MM.1S (cell line): ENCODE measurements around the gene DDTL.

Experiments
- DNase-seq: peaks from one replicate; pipeline ENCODE4 v3.0.0-alpha.2; 2015
- H2AFZ ChIP-seq: fragments of 300-600 bp; sonication (generic); 2 replicates; pipeline ENCODE4 v1.6.0; 2016; ENCODE audit warnings: antibody characterized with exemption, low read length
- H3F3A ChIP-seq: fragments of 300-600 bp; sonication (generic); 2 replicates; pipeline ENCODE4 v1.6.1; 2016; ENCODE audit warnings: mild to moderate bottlenecking, antibody characterized with exemption, low read length, moderate library complexity, mixed read lengths; ENCODE audit not compliant: insufficient read depth
- H3K27ac ChIP-seq: fragments of 300-600 bp; sonication (generic); 2 replicates; pipeline ENCODE4 v1.5.1; 2016; ENCODE audit warnings: mild to moderate bottlenecking, low read length
- H3K27me3 ChIP-seq: fragments of 300-600 bp; sonication (generic); replicated peaks from 2 replicates; pipeline ENCODE4 v1.6.0; 2016; ENCODE audit warnings: low read length; ENCODE audit not compliant: insufficient read depth
- H3K36me3 ChIP-seq: fragments of 300-600 bp; sonication (generic); replicated peaks from 2 replicates; pipeline ENCODE4 v1.6.1; 2016; ENCODE audit warnings: mild to moderate bottlenecking, low read length, mixed read lengths; ENCODE audit not compliant: insufficient read depth
- H3K4me1 ChIP-seq: fragments of 300-600 bp; sonication (generic); 2 replicates; pipeline ENCODE4 v1.6.1; 2016; ENCODE audit warnings: low read length, mixed read lengths
- H3K4me2 ChIP-seq: fragments of 300-600 bp; sonication (generic); 2 replicates; pipeline ENCODE4 v1.6.0; 2016; ENCODE audit warnings: low read depth, low read length
- H3K4me3 ChIP-seq: fragments of 300-600 bp; sonication (generic); 2 replicates; pipeline ENCODE4 v1.5.1; 2016; ENCODE audit warnings: low read length, mixed read lengths
- H3K79me2 ChIP-seq: fragments of 300-600 bp; sonication (generic); 2 replicates; pipeline ENCODE4 v1.6.1; 2016; ENCODE audit warnings: mixed run types, low read length, mixed read lengths
- H3K9ac ChIP-seq: fragments of 300-600 bp; sonication (generic); 2 replicates; pipeline ENCODE4 v1.6.1; 2016; ENCODE audit warnings: low read length, mixed read lengths
- H3K9me2 ChIP-seq: fragments of 300-600 bp; sonication (generic); replicated peaks from 2 replicates; pipeline ENCODE4 v1.6.1; 2016; ENCODE audit warnings: mild to moderate bottlenecking, low read length, mixed read lengths; ENCODE audit not compliant: insufficient read depth
- H3K9me3 ChIP-seq: fragments of 300-600 bp; sonication (generic); replicated peaks from 2 replicates; pipeline ENCODE4 v1.6.1; 2016; ENCODE audit warnings: mild to moderate bottlenecking, low read length, mixed read lengths; ENCODE audit not compliant: insufficient read depth
- H4K20me1 ChIP-seq: fragments of 300-600 bp; sonication (generic); 2 replicates; pipeline ENCODE4 v1.6.1; 2016; ENCODE audit warnings: mild to moderate bottlenecking, low read length, moderate library complexity, mixed read lengths; ENCODE audit not compliant: insufficient read depth
- EZH2 ChIP-seq: fragments of 300-600 bp; sonication (generic); optimal IDR thresholded peaks from 2 replicates; pipeline ENCODE3; 2017; ENCODE audit warnings: low read depth, mild to moderate bottlenecking, antibody characterized with exemption, low read length, mixed read lengths
- EZH2phosphoT487 ChIP-seq: fragments of 300-600 bp; sonication (generic); IDR thresholded peaks from 2 replicates; pipeline ENCODE4 v1.6.1; 2018; ENCODE audit warnings: antibody characterized with exemption, low read length
- TF ChIP-seq, protein P1 (sequence below): fragments of 300-600 bp; sonication (generic); IDR thresholded peaks from 2 replicates; pipeline ENCODE4 v1.5.1; 2016; ENCODE audit warnings: antibody characterized with exemption, low read length, mixed read lengths

Gene DDTL

DNA sequence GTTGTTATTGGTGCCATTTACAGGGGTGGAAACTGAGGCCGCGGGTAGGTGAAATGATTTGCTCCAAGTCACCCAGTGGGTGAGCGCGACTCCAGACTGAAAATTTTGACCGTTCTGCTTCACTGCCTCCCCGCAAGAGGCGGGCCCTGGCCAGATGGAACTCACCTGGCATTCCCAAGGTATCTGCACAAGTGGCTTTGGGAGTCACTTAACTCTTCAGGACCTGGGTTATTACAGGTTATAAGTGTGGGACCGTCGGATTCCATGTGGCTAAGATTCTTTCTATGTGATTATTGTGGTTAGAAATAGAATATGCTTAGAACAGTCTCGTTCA lies 45.0 kb downstream of the DDTL start:
- H3K9me2 ChIP-seq: no peaks in the 10 kb centered on the region
- H3K27ac ChIP-seq: peak overlapping the region; percentile 69; the same call in 1 of the 2 replicates
- peak overlapping the region; percentile 87 for H2AFZ ChIP-seq
- no peaks in the 10 kb centered on the region for H3K36me3 ChIP-seq
- H4K20me1 ChIP-seq: no peaks in the 10 kb centered on the region
- no peak for DNase-seq
- H3K4me3 ChIP-seq: peak overlapping the region; percentile 93
- peak overlapping the region; percentile 81 for H3K9ac ChIP-seq
- peaks cover 55% of the 10 kb centered on the region for H3K79me2 ChIP-seq
- H3K27me3 ChIP-seq: no peaks in the 10 kb centered on the region
- no peaks in the 10 kb centered on the region for H3K9me3 ChIP-seq
- peak overlapping the region; percentile 95 for H3K4me2 ChIP-seq
- peaks cover 14% of the 10 kb centered on the region; the same call in 1 of the 2 replicates for H3K4me1 ChIP-seq
- H3F3A ChIP-seq: peaks cover 9% of the 10 kb centered on the region; the same call in 1 of the 2 replicates
- TF ChIP-seq EZH2phosphoT487: no peak
- no peak for TF ChIP-seq EZH2
- TF ChIP-seq, protein P1, sequence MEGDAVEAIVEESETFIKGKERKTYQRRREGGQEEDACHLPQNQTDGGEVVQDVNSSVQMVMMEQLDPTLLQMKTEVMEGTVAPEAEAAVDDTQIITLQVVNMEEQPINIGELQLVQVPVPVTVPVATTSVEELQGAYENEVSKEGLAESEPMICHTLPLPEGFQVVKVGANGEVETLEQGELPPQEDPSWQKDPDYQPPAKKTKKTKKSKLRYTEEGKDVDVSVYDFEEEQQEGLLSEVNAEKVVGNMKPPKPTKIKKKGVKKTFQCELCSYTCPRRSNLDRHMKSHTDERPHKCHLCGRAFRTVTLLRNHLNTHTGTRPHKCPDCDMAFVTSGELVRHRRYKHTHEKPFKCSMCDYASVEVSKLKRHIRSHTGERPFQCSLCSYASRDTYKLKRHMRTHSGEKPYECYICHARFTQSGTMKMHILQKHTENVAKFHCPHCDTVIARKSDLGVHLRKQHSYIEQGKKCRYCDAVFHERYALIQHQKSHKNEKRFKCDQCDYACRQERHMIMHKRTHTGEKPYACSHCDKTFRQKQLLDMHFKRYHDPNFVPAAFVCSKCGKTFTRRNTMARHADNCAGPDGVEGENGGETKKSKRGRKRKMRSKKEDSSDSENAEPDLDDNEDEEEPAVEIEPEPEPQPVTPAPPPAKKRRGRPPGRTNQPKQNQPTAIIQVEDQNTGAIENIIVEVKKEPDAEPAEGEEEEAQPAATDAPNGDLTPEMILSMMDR: no peak

DNA sequence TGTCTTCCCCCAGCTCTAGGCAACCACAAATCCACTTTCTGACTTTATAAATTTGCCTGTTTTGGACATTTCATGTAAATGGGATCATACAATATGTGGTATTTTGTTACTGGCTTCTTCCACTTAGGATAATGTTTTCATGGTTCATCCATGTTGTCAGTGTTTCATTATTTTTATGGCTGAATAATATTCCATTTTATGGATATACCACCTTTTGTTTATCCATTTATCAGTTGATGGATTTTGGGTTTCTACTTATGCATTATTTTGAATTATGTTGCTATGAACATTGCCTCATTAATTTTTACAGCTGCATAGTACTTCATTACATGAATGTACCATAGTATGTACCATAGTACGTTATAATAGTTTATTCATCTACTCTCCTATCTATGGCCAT lies 49.5 kb downstream of the DDTL start:
- Histone ChIP-seq H3K4me2 (no peak overlapping the region), H3K4me1 (peaks cover 5% of the 10 kb centered on the region; the same call in 1 of the 2 replicates), H3K27ac (no peak overlapping the region), H2AFZ (no peak overlapping the region), H3K79me2 (peaks cover 84% of the 10 kb centered on the region), H3K9me2 (no peaks in the 10 kb centered on the region), H3K36me3 (peaks cover 4% of the 10 kb centered on the region; the same call in 1 of the 2 replicates), H4K20me1 (no peaks in the 10 kb centered on the region), H3K4me3 (no peak overlapping the region), H3F3A (peaks cover 9% of the 10 kb centered on the region; the same call in 1 of the 2 replicates), H3K9me3 (no peaks in the 10 kb centered on the region), H3K9ac (no peak overlapping the region), H3K27me3 (no peaks in the 10 kb centered on the region)
- no peak for DNase-seq
- TF ChIP-seq, protein P1: no peak
- no peak for TF ChIP-seq EZH2
- no peak for TF ChIP-seq EZH2phosphoT487

DNA sequence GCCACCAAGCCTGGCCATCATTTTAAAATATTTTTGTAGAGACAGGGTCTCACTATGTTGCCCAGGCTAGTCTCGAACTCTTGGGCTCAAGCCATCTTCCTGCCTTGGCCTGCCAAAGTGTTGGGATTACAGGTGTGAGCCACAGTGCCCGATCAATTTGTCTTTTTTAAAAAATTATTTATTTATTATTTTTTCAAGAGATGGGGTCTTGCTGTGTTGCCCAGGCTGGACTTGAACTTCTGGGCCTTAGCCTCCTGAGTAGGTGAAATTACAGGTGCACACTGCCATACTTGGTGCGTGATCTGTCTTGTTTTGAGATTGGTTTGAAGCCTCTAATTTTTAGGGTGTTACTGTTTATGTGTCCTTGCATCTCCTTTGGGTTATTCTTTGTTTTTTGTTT lies 54.6 kb downstream of the DDTL start:
- Histone ChIP-seq H3F3A (no peaks in the 10 kb centered on the region), H3K36me3 (peaks cover 4% of the 10 kb centered on the region; the same call in 1 of the 2 replicates), H3K4me2 (no peak overlapping the region), H3K27ac (no peak overlapping the region), H3K9ac (no peak overlapping the region), H3K79me2 (peaks cover 76% of the 10 kb centered on the region), H4K20me1 (no peaks in the 10 kb centered on the region), H2AFZ (no peak overlapping the region), H3K27me3 (no peaks in the 10 kb centered on the region), H3K4me3 (no peak overlapping the region), H3K4me1 (no peaks in the 10 kb centered on the region), H3K9me3 (no peaks in the 10 kb centered on the region), H3K9me2 (no peaks in the 10 kb centered on the region)
- TF ChIP-seq EZH2 (no peak), EZH2phosphoT487 (no peak)
- TF ChIP-seq, protein P1: no peak
- DNase-seq: no peak
